PC-9 (cell line): ENCODE data around the gene KY. TPM values are rescaled to one million over a fixed set of nuclear protein-coding genes. Genes with fewer than 3 reads are reported as not detected.
"Not testable (repeated sequence)": the region's sequence is repeated elsewhere in the genome, so short reads cannot be mapped to it uniquely, and the experiment has no call there.

Experiments used
- BruUV-seq: library from RNA; stranded (reverse); fragments of 400-500 nt; replicated peaks from 2 replicates; lab custom pipeline; 2021; lab: Mats Ljungman, UMichigan
- CTCF ChIA-PET: fragments of 300-600 bp; sonication (Branson Sonifier 250); formaldehyde crosslinking; loops from one replicate; lab custom pipeline; 2022; ENCODE audit warnings: antibody characterized with exemption; lab: Charles Lee
- POLR2A ChIA-PET: fragments of 300-600 bp; sonication (Branson Sonifier 250); formaldehyde crosslinking; loops from one replicate; lab custom pipeline; 2022; ENCODE audit warnings: antibody characterized with exemption; ENCODE audit not compliant: unreplicated experiment; lab: Charles Lee
- DNase-seq, 2 experiments: peaks; one replicate each; pipeline versions ENCODE4 v3.0.0 to v3.0.0-alpha.2; 2015 to 2022; ENCODE audit warnings: mixed read lengths in 1 of 2
- H2AFZ ChIP-seq: fragments of 200-600 bp; sonication (generic); 2 replicates; pipeline ENCODE4 v1.8.1; 2017; ENCODE audit warnings: antibody characterized with exemption
- H3F3A ChIP-seq: fragments of 200-600 bp; sonication (generic); 2 replicates; pipeline ENCODE4 v1.8.1; 2017; ENCODE audit warnings: antibody characterized with exemption, mild to moderate bottlenecking, low read depth; ENCODE audit not compliant: insufficient read depth
- H3K27ac ChIP-seq: fragments of 200-600 bp; sonication (generic); 2 replicates; pipeline ENCODE4 v1.6.1; 2016; ENCODE audit warnings: mixed run types
- H3K27me3 ChIP-seq: fragments of 200-600 bp; sonication (generic); 2 replicates; pipeline ENCODE4 v1.6.1; 2016; ENCODE audit warnings: low read depth, mixed run types; ENCODE audit not compliant: insufficient read depth
- H3K36me3 ChIP-seq: fragments of 200-600 bp; sonication (generic); 2 replicates; pipeline ENCODE4 v1.6.1; 2016; ENCODE audit warnings: low read depth, mixed run types
- H3K4me1 ChIP-seq: fragments of 200-600 bp; sonication (generic); replicated peaks from 2 replicates; pipeline ENCODE4 v1.6.1; 2016; ENCODE audit warnings: mixed run types; ENCODE audit not compliant: insufficient read depth
- H3K4me2 ChIP-seq: fragments of 200-600 bp; sonication (generic); 2 replicates; pipeline ENCODE4 v1.6.1; 2017; ENCODE audit warnings: mixed run types
- H3K4me3 ChIP-seq: fragments of 200-600 bp; sonication (generic); 2 replicates; pipeline ENCODE4 v1.6.1; 2016; ENCODE audit warnings: mixed run types
- H3K79me2 ChIP-seq: fragments of 200-600 bp; sonication (generic); 2 replicates; pipeline ENCODE4 v1.6.1; 2017; ENCODE audit warnings: low read depth, mixed run types
- H3K9me2 ChIP-seq: fragments of 200-600 bp; sonication (generic); 2 replicates; pipeline ENCODE4 v1.8.1; 2017; ENCODE audit warnings: mild to moderate bottlenecking; ENCODE audit not compliant: insufficient read depth
- H3K9me3 ChIP-seq: fragments of 200-600 bp; sonication (generic); 2 replicates; pipeline ENCODE4 v1.8.1; 2016; ENCODE audit warnings: low read depth; ENCODE audit not compliant: insufficient read depth
- H4K20me1 ChIP-seq: fragments of 200-600 bp; sonication (generic); 2 replicates; pipeline ENCODE4 v1.8.1; 2017; ENCODE audit not compliant: insufficient read depth
- CTCF ChIP-seq: fragments of 200-600 bp; sonication (generic); conservative IDR thresholded peaks from 2 replicates; pipeline ENCODE4 v1.6.1; 2017; ENCODE audit warnings: mixed run types, antibody characterized with exemption, mild to moderate bottlenecking, moderate library complexity
- EZH2 ChIP-seq: fragments of 200-600 bp; sonication (generic); IDR thresholded peaks from 2 replicates; pipeline ENCODE4 v1.8.0; 2017; ENCODE audit warnings: antibody characterized with exemption, low read depth
- intact Hi-C: fragments of 100-400 bp; cut with micrococcal nuclease; formaldehyde crosslinking; loops from one replicate; pipeline ENCODE4 v1.10.0; 2022; ENCODE audit not compliant: unreplicated experiment
- total RNA-seq: library from RNA; stranded (reverse); gene quantifications from 2 replicates; pipeline ENCODE4 v1.2.3, GENCODE V29; 2021

KY gene
- total RNA-seq, 1 experiment from 2014 or later = not detected

GRCh38 chr3:134579141-134579665 is 71.6 kb downstream of the KY start:
- POLR2A ChIA-PET = no interaction called here
- no peak overlapping the region for H3K4me2 ChIP-seq
- H3F3A ChIP-seq = no peaks in the 10 kb centered on the region
- no peaks in the 10 kb centered on the region for H4K20me1 ChIP-seq
- no peaks in the 10 kb centered on the region for H3K79me2 ChIP-seq
- CTCF ChIA-PET = no interaction called here
- H3K27ac ChIP-seq = no peak overlapping the region
- no peak for DNase-seq
- H2AFZ ChIP-seq = no peak overlapping the region
- intact Hi-C loops = no loop called here
- H3K27me3 ChIP-seq = no peaks in the 10 kb centered on the region
- BruUV-seq = no TSS peak
- no peaks in the 10 kb centered on the region; the same call in 1 of the 2 replicates for H3K9me2 ChIP-seq
- no peaks in the 10 kb centered on the region for H3K9me3 ChIP-seq
- TF ChIP-seq EZH2 (no peak), CTCF (no peak)
- no peaks in the 10 kb centered on the region for H3K4me1 ChIP-seq
- H3K36me3 ChIP-seq = no peaks in the 10 kb centered on the region
- H3K4me3 ChIP-seq = no peak overlapping the region

- no peaks in the 10 kb centered on the region for H3K79me2 ChIP-seq
- DNase-seq = no peak
- no peak overlapping the region for H3K4me3 ChIP-seq
- H3K36me3 ChIP-seq = no peaks in the 10 kb centered on the region
- H3K27me3 ChIP-seq = no peaks in the 10 kb centered on the region
- BruUV-seq = no TSS peak
- TF ChIP-seq EZH2 (no peak), CTCF (no peak)
- H3K27ac ChIP-seq = no peak overlapping the region
- no peaks in the 10 kb centered on the region for H3K9me3 ChIP-seq
- H3K4me1 ChIP-seq = no peaks in the 10 kb centered on the region
- CTCF ChIA-PET = no interaction called here
- no peaks in the 10 kb centered on the region for H4K20me1 ChIP-seq
- H3K4me2 ChIP-seq = no peak overlapping the region
- intact Hi-C loops = no loop called here
- H2AFZ ChIP-seq = no peak overlapping the region
- no peaks in the 10 kb centered on the region; the same call in 1 of the 2 replicates for H3K9me2 ChIP-seq
- H3F3A ChIP-seq = no peaks in the 10 kb centered on the region
- POLR2A ChIA-PET = no interaction called here
Measured at GRCh38 chr3:134576831-134577230, 74.0 kb downstream of the KY start.

GRCh38 chr3:134576426-134576825 is 74.4 kb downstream of the KY start:
- no peak for TF ChIP-seq EZH2
- no peak for TF ChIP-seq CTCF
- Histone ChIP-seq H3K9me2 (no peaks in the 10 kb centered on the region; the same call in 1 of the 2 replicates), H2AFZ (no peak overlapping the region), H3K79me2 (no peaks in the 10 kb centered on the region), H3K9me3 (no peaks in the 10 kb centered on the region), H3K4me1 (no peaks in the 10 kb centered on the region), H3K4me2 (no peak overlapping the region), H3K4me3 (no peak overlapping the region), H3K27me3 (no peaks in the 10 kb centered on the region), H3F3A (no peaks in the 10 kb centered on the region), H3K36me3 (no peaks in the 10 kb centered on the region), H3K27ac (no peak overlapping the region), H4K20me1 (no peaks in the 10 kb centered on the region)
- intact Hi-C loops = no loop called here
- DNase-seq = no peak
- BruUV-seq = no TSS peak
- CTCF ChIA-PET = no interaction called here
- POLR2A ChIA-PET = no interaction called here

GRCh38 chr3:134569899-134570298 is 80.9 kb downstream of the KY start:
- intact Hi-C loops, H3K79me2 ChIP-seq, CTCF ChIA-PET, H3K9me2 ChIP-seq, H3K4me2 ChIP-seq, H3F3A ChIP-seq, H3K4me3 ChIP-seq, POLR2A ChIA-PET, H4K20me1 ChIP-seq, H3K9me3 ChIP-seq, BruUV-seq, H3K27ac ChIP-seq, H3K36me3 ChIP-seq, H3K27me3 ChIP-seq, DNase-seq, H2AFZ ChIP-seq, H3K4me1 ChIP-seq: not testable (repeated sequence)
